ENCODE results near the gene PAN3.

DNA sequence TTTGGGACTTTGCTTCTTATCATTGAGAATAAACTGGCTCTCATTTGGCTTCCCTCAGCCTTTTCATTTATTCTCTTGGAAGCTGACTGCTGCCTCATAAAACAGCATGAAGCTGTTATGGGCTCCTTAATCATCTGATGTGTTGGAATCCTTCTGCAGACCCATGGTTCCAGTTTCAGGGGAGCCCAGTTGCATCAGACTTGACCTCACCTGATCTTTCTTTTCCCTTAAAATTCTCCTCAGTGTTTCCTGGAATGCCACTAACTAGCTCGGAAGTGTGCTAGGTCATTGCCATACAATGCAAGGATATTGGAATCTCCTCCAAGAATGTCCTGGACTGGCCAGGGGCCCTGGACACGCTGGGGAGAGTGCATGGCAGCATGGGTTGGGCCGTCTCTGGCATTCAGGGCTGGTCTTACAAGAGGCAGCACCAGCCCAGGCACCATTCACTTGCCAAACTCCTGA is 197.9 kb downstream of the PAN3 start:
- TF ChIP-seq, protein P1, sequence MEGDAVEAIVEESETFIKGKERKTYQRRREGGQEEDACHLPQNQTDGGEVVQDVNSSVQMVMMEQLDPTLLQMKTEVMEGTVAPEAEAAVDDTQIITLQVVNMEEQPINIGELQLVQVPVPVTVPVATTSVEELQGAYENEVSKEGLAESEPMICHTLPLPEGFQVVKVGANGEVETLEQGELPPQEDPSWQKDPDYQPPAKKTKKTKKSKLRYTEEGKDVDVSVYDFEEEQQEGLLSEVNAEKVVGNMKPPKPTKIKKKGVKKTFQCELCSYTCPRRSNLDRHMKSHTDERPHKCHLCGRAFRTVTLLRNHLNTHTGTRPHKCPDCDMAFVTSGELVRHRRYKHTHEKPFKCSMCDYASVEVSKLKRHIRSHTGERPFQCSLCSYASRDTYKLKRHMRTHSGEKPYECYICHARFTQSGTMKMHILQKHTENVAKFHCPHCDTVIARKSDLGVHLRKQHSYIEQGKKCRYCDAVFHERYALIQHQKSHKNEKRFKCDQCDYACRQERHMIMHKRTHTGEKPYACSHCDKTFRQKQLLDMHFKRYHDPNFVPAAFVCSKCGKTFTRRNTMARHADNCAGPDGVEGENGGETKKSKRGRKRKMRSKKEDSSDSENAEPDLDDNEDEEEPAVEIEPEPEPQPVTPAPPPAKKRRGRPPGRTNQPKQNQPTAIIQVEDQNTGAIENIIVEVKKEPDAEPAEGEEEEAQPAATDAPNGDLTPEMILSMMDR (IDR thresholded peaks at IDR 0.05) = no peak
- no peak for TF ChIP-seq ZFX (IDR thresholded peaks at IDR 0.05; ENCODE audit: borderline replicate concordance)

Measured in 22Rv1 (cell line).